GM23338 (cell line): ENCODE results near the gene DNAAF5. TPM values are rescaled to one million over a fixed set of nuclear protein-coding genes. Genes with fewer than 3 reads are reported as not detected.

Source experiments
- ATAC-seq: fragments of 200-7000 bp; cut with Tn5 transposase; 3 replicates; pipeline ENCODE4 v1.9.1; 2020
- DNase-seq: peaks from one replicate; pipeline ENCODE4 v3.0.0-alpha.2; 2015; ENCODE audit warnings: low spot score
- H2AFZ ChIP-seq: fragments of 200-600 bp; sonication (generic); 2 replicates; pipeline ENCODE4 v1.8.0; 2016; ENCODE audit warnings: antibody characterized with exemption, mild to moderate bottlenecking, moderate library complexity
- H3F3A ChIP-seq: fragments of 200-600 bp; sonication (generic); replicated peaks from 2 replicates; pipeline ENCODE4 v1.8.0; 2017; ENCODE audit warnings: antibody characterized with exemption, mixed run types, low read depth
- H3K27ac ChIP-seq: fragments of 200-600 bp; sonication (generic); 2 replicates; pipeline ENCODE4 v1.6.1; 2016; ENCODE audit warnings: low read depth
- H3K27me3 ChIP-seq: fragments of 200-600 bp; sonication (generic); 2 replicates; pipeline ENCODE4 v1.8.0; 2016; ENCODE audit warnings: mild to moderate bottlenecking, mixed run types, moderate library complexity; ENCODE audit not compliant: insufficient read depth
- H3K36me3 ChIP-seq: fragments of 200-600 bp; sonication (generic); 2 replicates; pipeline ENCODE4 v1.8.0; 2016; ENCODE audit warnings: mild to moderate bottlenecking; ENCODE audit not compliant: insufficient read depth
- H3K4me1 ChIP-seq: fragments of 200-600 bp; sonication (generic); 2 replicates; pipeline ENCODE4 v1.8.0; 2016; ENCODE audit warnings: mild to moderate bottlenecking, moderate library complexity; ENCODE audit not compliant: insufficient read depth
- H3K4me2 ChIP-seq: fragments of 200-600 bp; sonication (generic); 2 replicates; pipeline ENCODE4 v1.7.1; 2017; ENCODE audit warnings: mixed run types
- H3K4me3 ChIP-seq: fragments of 200-600 bp; sonication (generic); 2 replicates; pipeline ENCODE4 v1.6.1; 2016; ENCODE audit warnings: mixed run types
- H3K79me2 ChIP-seq: fragments of 200-600 bp; sonication (generic); replicated peaks from 2 replicates; pipeline ENCODE4 v1.8.0; 2017; ENCODE audit warnings: mild to moderate bottlenecking; ENCODE audit not compliant: insufficient read depth
- H3K9me2 ChIP-seq: fragments of 200-600 bp; sonication (generic); 2 replicates; pipeline ENCODE4 v1.8.0; 2017; ENCODE audit not compliant: insufficient read depth
- H4K20me1 ChIP-seq: fragments of 200-600 bp; sonication (generic); replicated peaks from 2 replicates; pipeline ENCODE4 v1.8.0; 2017; ENCODE audit warnings: mild to moderate bottlenecking; ENCODE audit not compliant: insufficient read depth
- H3K27ac Mint-ChIP-seq: 2 replicates; pipeline ENCODE4 v1.8.0; 2020; ENCODE audit warnings: inconsistent platforms, mild to moderate bottlenecking, moderate library complexity, mixed read lengths
- H3K27me3 Mint-ChIP-seq: 3 replicates; pipeline ENCODE4 v1.8.0; 2022; ENCODE audit warnings: low read depth, mild to moderate bottlenecking, moderate library complexity, mixed read lengths, inconsistent platforms; ENCODE audit not compliant: insufficient read depth, poor library complexity
- H3K36me3 Mint-ChIP-seq: 3 replicates; pipeline ENCODE4 v1.8.0; 2021; ENCODE audit warnings: low read depth, mild to moderate bottlenecking, inconsistent platforms, moderate library complexity, mixed read lengths
- H3K4me1 Mint-ChIP-seq: 3 replicates; pipeline ENCODE4 v1.8.0; 2020; ENCODE audit warnings: mild to moderate bottlenecking, inconsistent platforms, mixed read lengths
- H3K4me3 Mint-ChIP-seq: 3 replicates; pipeline ENCODE4 v1.8.0; 2021; ENCODE audit warnings: moderate library complexity, mild to moderate bottlenecking, inconsistent platforms, mixed read lengths
- H3K9me3 Mint-ChIP-seq: 3 replicates; pipeline ENCODE4 v1.8.0; 2020; ENCODE audit warnings: moderate library complexity, mild to moderate bottlenecking, inconsistent platforms, mixed read lengths
- CREB1 ChIP-seq: fragments of 250-450 bp; sonication (Bioruptor Pico); IDR thresholded peaks from 2 replicates; pipeline ENCODE4 v1.5.0; 2020; ENCODE audit warnings: low read depth, mild to moderate bottlenecking, moderate library complexity
- EZH2 ChIP-seq: fragments of 200-600 bp; sonication (generic); IDR thresholded peaks from one replicate; pipeline ENCODE4 v1.8.0; 2017; ENCODE audit warnings: antibody characterized with exemption, mild to moderate bottlenecking, low read depth; ENCODE audit not compliant: unreplicated experiment
- EZH2phosphoT487 ChIP-seq: fragments of 200-600 bp; sonication (generic); IDR thresholded peaks from one replicate; pipeline ENCODE4 v1.8.1; 2018; ENCODE audit warnings: antibody characterized with exemption; ENCODE audit not compliant: unreplicated experiment
- JUNB ChIP-seq: IDR thresholded peaks from one replicate; pipeline ENCODE4 v1.6.1; 2016; ENCODE audit warnings: antibody characterized with exemption; ENCODE audit not compliant: unreplicated experiment
- POLR2AphosphoS5 ChIP-seq: IDR thresholded peaks from 2 replicates; pipeline ENCODE4 v1.6.1; 2016; ENCODE audit warnings: antibody characterized with exemption, low read depth
- STAT1 ChIP-seq: IDR thresholded peaks from one replicate; pipeline ENCODE4 v1.6.1; 2016; ENCODE audit warnings: antibody characterized with exemption; ENCODE audit not compliant: unreplicated experiment
- ZNF114 ChIP-seq: fragments of 250-450 bp; sonication (Bioruptor Pico); IDR thresholded peaks from 2 replicates; pipeline ENCODE4 v1.5.0; 2020; ENCODE audit warnings: mild to moderate bottlenecking, moderate library complexity
- ZNF331 ChIP-seq: fragments of 250-450 bp; sonication (Bioruptor Pico); IDR thresholded peaks from 2 replicates; pipeline ENCODE4 v1.5.0; 2020; ENCODE audit warnings: low read depth, mild to moderate bottlenecking, moderate library complexity
- polyA plus RNA-seq: library from polyadenylated mRNA; unstranded; fragments of >200 nt; fragmentation: Nextera tagmentation; extraction: Ambion mirVana; gene quantifications from 2 replicates; pipeline ENCODE4 v1.2.1, GENCODE V29; 2016
- total RNA-seq: library from RNA; depleted of rRNA; stranded (reverse); fragments of >200 nt; shearing (Covaris generic); gene quantifications from 2 replicates; pipeline ENCODE4 v1.2.3, GENCODE V29; 2014
- TF ChIP-seq, protein P1 (sequence below): fragments of 250-450 bp; sonication (Bioruptor Pico); IDR thresholded peaks from 2 replicates; pipeline ENCODE4 v1.5.0; 2020; ENCODE audit warnings: mild to moderate bottlenecking, moderate library complexity
- TF ChIP-seq, protein P2 (sequence below): IDR thresholded peaks from 2 replicates; pipeline ENCODE4 v1.6.1; 2016; ENCODE audit warnings: antibody characterized with exemption
- TF ChIP-seq, protein P3 (sequence below), 2 experiments: fragments of 200-600 bp in 1 of 2; sonication (generic) in 1 of 2; conservative IDR thresholded peaks; 2 replicates each; pipeline versions ENCODE4 v1.5.1 to v1.6.1; 2016 to 2017; ENCODE audit warnings: antibody characterized with exemption in 2 of 2, low read depth in 2 of 2, mild to moderate bottlenecking in 2 of 2, moderate library complexity in 1 of 2
- TF ChIP-seq, protein P4 (sequence below): IDR thresholded peaks from one replicate; pipeline ENCODE4 v1.6.1; 2018; ENCODE audit warnings: antibody characterized with exemption; ENCODE audit not compliant: unreplicated experiment

Gene DNAAF5
- total and polyA plus RNA-seq, 2 experiments from 2014 or later = 20.4 to 86.7 TPM

DNA sequence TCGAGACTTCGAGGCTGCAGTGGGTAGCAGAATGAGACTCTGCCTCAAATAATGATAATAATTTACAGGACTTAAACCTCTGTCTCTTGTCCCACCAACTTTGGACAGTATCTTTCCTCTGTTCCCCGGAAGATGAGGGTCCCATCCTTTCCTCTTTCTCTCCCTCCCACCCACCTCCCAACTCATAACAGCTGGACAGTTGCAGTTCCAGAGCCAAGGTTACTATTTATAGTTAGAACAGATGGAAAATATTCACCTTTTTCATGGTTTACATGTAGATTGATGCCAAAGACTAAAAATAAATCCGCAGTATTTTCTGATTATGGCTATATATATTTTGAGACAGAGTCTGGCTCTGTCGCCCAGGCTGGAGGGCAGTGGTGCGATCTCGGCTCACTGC lies 74.2 kb downstream of the DNAAF5 start:
- Histone ChIP-seq H3K9me2 (no peaks in the 10 kb centered on the region), H3K4me3 (no peak overlapping the region), H2AFZ (no peak overlapping the region), H3K4me2 (no peak overlapping the region), H3K79me2 (no peaks in the 10 kb centered on the region), H3K36me3 (no peaks in the 10 kb centered on the region), H3K27me3 (no peaks in the 10 kb centered on the region), H3F3A (no peaks in the 10 kb centered on the region), H3K4me1 (no peaks in the 10 kb centered on the region), H4K20me1 (no peaks in the 10 kb centered on the region), H3K27ac (no peak overlapping the region)
- no peak for DNase-seq
- ATAC-seq = no peak
- TF ChIP-seq, protein P1, sequence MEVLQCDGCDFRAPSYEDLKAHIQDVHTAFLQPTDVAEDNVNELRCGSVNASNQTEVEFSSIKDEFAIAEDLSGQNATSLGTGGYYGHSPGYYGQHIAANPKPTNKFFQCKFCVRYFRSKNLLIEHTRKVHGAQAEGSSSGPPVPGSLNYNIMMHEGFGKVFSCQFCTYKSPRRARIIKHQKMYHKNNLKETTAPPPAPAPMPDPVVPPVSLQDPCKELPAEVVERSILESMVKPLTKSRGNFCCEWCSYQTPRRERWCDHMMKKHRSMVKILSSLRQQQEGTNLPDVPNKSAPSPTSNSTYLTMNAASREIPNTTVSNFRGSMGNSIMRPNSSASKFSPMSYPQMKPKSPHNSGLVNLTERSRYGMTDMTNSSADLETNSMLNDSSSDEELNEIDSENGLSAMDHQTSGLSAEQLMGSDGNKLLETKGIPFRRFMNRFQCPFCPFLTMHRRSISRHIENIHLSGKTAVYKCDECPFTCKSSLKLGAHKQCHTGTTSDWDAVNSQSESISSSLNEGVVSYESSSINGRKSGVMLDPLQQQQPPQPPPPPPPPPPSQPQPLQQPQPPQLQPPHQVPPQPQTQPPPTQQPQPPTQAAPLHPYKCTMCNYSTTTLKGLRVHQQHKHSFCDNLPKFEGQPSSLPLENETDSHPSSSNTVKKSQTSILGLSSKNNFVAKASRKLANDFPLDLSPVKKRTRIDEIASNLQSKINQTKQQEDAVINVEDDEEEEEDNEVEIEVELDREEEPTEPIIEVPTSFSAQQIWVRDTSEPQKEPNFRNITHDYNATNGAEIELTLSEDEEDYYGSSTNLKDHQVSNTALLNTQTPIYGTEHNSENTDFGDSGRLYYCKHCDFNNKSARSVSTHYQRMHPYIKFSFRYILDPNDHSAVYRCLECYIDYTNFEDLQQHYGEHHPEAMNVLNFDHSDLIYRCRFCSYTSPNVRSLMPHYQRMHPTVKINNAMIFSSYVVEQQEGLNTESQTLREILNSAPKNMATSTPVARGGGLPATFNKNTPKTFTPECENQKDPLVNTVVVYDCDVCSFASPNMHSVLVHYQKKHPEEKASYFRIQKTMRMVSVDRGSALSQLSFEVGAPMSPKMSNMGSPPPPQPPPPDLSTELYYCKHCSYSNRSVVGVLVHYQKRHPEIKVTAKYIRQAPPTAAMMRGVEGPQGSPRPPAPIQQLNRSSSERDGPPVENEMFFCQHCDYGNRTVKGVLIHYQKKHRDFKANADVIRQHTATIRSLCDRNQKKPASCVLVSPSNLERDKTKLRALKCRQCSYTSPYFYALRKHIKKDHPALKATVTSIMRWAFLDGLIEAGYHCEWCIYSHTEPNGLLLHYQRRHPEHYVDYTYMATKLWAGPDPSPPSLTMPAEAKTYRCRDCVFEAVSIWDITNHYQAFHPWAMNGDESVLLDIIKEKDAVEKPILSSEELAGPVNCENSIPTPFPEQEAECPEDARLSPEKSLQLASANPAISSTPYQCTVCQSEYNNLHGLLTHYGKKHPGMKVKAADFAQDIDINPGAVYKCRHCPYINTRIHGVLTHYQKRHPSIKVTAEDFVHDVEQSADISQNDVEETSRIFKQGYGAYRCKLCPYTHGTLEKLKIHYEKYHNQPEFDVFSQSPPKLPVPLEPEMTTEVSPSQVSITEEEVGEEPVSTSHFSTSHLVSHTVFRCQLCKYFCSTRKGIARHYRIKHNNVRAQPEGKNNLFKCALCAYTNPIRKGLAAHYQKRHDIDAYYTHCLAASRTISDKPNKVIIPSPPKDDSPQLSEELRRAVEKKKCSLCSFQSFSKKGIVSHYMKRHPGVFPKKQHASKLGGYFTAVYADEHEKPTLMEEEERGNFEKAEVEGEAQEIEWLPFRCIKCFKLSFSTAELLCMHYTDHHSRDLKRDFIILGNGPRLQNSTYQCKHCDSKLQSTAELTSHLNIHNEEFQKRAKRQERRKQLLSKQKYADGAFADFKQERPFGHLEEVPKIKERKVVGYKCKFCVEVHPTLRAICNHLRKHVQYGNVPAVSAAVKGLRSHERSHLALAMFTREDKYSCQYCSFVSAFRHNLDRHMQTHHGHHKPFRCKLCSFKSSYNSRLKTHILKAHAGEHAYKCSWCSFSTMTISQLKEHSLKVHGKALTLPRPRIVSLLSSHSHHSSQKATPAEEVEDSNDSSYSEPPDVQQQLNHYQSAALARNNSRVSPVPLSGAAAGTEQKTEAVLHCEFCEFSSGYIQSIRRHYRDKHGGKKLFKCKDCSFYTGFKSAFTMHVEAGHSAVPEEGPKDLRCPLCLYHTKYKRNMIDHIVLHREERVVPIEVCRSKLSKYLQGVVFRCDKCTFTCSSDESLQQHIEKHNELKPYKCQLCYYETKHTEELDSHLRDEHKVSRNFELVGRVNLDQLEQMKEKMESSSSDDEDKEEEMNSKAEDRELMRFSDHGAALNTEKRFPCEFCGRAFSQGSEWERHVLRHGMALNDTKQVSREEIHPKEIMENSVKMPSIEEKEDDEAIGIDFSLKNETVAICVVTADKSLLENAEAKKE = no peak
- TF ChIP-seq EZH2 (no peak), POLR2AphosphoS5 (no peak), ZNF331 (no peak), JUNB (no peak), STAT1 (no peak), EZH2phosphoT487 (no peak), ZNF114 (CRISPR knock-in tag) (no peak), CREB1 (CRISPR knock-in tag) (no peak)
- TF ChIP-seq, protein P2, sequence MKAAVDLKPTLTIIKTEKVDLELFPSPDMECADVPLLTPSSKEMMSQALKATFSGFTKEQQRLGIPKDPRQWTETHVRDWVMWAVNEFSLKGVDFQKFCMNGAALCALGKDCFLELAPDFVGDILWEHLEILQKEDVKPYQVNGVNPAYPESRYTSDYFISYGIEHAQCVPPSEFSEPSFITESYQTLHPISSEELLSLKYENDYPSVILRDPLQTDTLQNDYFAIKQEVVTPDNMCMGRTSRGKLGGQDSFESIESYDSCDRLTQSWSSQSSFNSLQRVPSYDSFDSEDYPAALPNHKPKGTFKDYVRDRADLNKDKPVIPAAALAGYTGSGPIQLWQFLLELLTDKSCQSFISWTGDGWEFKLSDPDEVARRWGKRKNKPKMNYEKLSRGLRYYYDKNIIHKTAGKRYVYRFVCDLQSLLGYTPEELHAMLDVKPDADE = no peak
- TF ChIP-seq, protein P3, sequence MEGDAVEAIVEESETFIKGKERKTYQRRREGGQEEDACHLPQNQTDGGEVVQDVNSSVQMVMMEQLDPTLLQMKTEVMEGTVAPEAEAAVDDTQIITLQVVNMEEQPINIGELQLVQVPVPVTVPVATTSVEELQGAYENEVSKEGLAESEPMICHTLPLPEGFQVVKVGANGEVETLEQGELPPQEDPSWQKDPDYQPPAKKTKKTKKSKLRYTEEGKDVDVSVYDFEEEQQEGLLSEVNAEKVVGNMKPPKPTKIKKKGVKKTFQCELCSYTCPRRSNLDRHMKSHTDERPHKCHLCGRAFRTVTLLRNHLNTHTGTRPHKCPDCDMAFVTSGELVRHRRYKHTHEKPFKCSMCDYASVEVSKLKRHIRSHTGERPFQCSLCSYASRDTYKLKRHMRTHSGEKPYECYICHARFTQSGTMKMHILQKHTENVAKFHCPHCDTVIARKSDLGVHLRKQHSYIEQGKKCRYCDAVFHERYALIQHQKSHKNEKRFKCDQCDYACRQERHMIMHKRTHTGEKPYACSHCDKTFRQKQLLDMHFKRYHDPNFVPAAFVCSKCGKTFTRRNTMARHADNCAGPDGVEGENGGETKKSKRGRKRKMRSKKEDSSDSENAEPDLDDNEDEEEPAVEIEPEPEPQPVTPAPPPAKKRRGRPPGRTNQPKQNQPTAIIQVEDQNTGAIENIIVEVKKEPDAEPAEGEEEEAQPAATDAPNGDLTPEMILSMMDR (conservative IDR thresholded peaks at IDR 0.05; ENCODE audit: low read depth in 2 of 2) = no peak
- TF ChIP-seq, protein P4, sequence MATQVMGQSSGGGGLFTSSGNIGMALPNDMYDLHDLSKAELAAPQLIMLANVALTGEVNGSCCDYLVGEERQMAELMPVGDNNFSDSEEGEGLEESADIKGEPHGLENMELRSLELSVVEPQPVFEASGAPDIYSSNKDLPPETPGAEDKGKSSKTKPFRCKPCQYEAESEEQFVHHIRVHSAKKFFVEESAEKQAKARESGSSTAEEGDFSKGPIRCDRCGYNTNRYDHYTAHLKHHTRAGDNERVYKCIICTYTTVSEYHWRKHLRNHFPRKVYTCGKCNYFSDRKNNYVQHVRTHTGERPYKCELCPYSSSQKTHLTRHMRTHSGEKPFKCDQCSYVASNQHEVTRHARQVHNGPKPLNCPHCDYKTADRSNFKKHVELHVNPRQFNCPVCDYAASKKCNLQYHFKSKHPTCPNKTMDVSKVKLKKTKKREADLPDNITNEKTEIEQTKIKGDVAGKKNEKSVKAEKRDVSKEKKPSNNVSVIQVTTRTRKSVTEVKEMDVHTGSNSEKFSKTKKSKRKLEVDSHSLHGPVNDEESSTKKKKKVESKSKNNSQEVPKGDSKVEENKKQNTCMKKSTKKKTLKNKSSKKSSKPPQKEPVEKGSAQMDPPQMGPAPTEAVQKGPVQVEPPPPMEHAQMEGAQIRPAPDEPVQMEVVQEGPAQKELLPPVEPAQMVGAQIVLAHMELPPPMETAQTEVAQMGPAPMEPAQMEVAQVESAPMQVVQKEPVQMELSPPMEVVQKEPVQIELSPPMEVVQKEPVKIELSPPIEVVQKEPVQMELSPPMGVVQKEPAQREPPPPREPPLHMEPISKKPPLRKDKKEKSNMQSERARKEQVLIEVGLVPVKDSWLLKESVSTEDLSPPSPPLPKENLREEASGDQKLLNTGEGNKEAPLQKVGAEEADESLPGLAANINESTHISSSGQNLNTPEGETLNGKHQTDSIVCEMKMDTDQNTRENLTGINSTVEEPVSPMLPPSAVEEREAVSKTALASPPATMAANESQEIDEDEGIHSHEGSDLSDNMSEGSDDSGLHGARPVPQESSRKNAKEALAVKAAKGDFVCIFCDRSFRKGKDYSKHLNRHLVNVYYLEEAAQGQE = no peak
- peaks cover 27% of the 10 kb centered on the region; the same call in 2 of the 3 replicates for H3K36me3 Mint-ChIP-seq
- no peaks in the 10 kb centered on the region for H3K4me1 Mint-ChIP-seq
- H3K9me3 Mint-ChIP-seq = peaks cover 24% of the 10 kb centered on the region
- no peak overlapping the region for H3K4me3 Mint-ChIP-seq
- H3K27ac Mint-ChIP-seq = no peak overlapping the region
- peaks cover 7% of the 10 kb centered on the region for H3K27me3 Mint-ChIP-seq
